Spleen (tissue), 11 donors: ENCODE measurements around the gene PELO. TPM values are rescaled to one million over a fixed set of nuclear protein-coding genes. Genes with fewer than 3 reads are reported as not detected.

Experiments
- DNase-seq: peaks from one replicate; pipeline ENCODE4 v3.0.0-alpha.2; 2020
- H3K27ac ChIP-seq, 8 donors: fragments of 200-600 bp; sonication (generic) in 7 of 8; 1 replicate in 4 of 8; 2 replicates in 4 of 8; pipeline versions ENCODE4 v1.5.0 to v1.8.0; 2016 to 2021; ENCODE audit warnings: inconsistent platforms in 4 of 8, mild to moderate bottlenecking in 4 of 8, moderate library complexity in 1 of 8
- H3K27me3 ChIP-seq, 7 donors: fragments of 200-600 bp; sonication (generic) in 6 of 7; replicated peaks in 1 of 7; 1 replicate in 4 of 7; 2 replicates in 3 of 7; pipeline versions ENCODE4 v1.5.0 to v1.8.0; 2016 to 2021; ENCODE audit warnings: inconsistent platforms in 3 of 7, mild to moderate bottlenecking in 1 of 7
- H3K36me3 ChIP-seq, 6 donors: fragments of 200-600 bp; sonication (generic) in 5 of 6; 1 replicate in 4 of 6; 2 replicates in 2 of 6; pipeline versions ENCODE4 v1.5.0 to v1.8.0; 2016 to 2021; ENCODE audit warnings: inconsistent platforms in 2 of 6
- H3K4me1 ChIP-seq, 6 donors: fragments of 200-600 bp; sonication (generic) in 5 of 6; 1 replicate in 3 of 6; 2 replicates in 3 of 6; pipeline versions ENCODE4 v1.5.0 to v1.8.0; 2016 to 2021; ENCODE audit warnings: inconsistent platforms in 3 of 6
- H3K4me3 ChIP-seq, 8 donors: fragments of 200-600 bp; sonication (generic) in 7 of 8; 1 replicate in 4 of 8; 2 replicates in 4 of 8; pipeline versions ENCODE4 v1.5.0 to v1.8.0; 2016 to 2021; ENCODE audit warnings: inconsistent platforms in 4 of 8, mild to moderate bottlenecking in 4 of 8, moderate library complexity in 2 of 8
- H3K9me3 ChIP-seq, 8 donors: fragments of 200-600 bp; sonication (generic) in 7 of 8; 1 replicate in 4 of 8; 2 replicates in 4 of 8; pipeline versions ENCODE4 v1.5.0 to v1.8.0; 2016 to 2021; ENCODE audit warnings: inconsistent platforms in 4 of 8
- POLR2A ChIP-seq, 3 donors: fragments of 450-650 bp; IDR thresholded peaks; one replicate each; pipeline ENCODE4 v1.5.1; 2017; ENCODE audit warnings: antibody characterized with exemption in 3 of 3, mild to moderate bottlenecking in 1 of 3
- POLR2AphosphoS5 ChIP-seq, 3 donors: sonication (generic); formaldehyde crosslinking; IDR thresholded peaks; one replicate each; pipeline ENCODE4 v1.5.1; 2017; ENCODE audit warnings: antibody characterized with exemption in 3 of 3
- WGBS, 5 donors: extraction: QIAGEN DNeasy Blood & Tissue Kit in 3 of 5; methylation state at CpG; one replicate each; pipeline versions ENCODE4 v1.1.5 to v1.1.7; 2013 to 2018; 5-methylcytosine and 5-hydroxymethylcytosine counted together
- intact Hi-C: fragments of 100-400 bp; cut with DNase I; formaldehyde crosslinking; loops from one replicate; pipeline ENCODE4 v1.15.0; 2023; ENCODE audit warnings: low total_unique reads
- polyA plus RNA-seq, 3 donors: library from polyadenylated mRNA; stranded (reverse); fragments of 200-250 nt; gene quantifications; one replicate each; pipeline ENCODE4 v1.2.1, GENCODE V29; 2013
- total RNA-seq, 7 donors: library from RNA; depleted of rRNA in 3 of 7; stranded (reverse); fragments of >200 nt in 3 of 7; fragmentation: NEBNext Ultra II Directional in 4 of 7; extraction: Animal tissue kit (Norgen Biotek cat#: 25700) in 4 of 7; gene quantifications; one replicate each; pipeline versions ENCODE4 v1.1.0 to v1.2.1, GENCODE V29; 2016 to 2021
- TF ChIP-seq, protein P1 (sequence below), 11 experiments: fragments of 200-600 bp in 7 of 11; fragments of 450-650 bp in 4 of 11; sonication (generic) in 4 of 11; IDR thresholded peaks in 8 of 11; conservative IDR thresholded peaks in 3 of 11; 1 replicate in 7 of 11; 2 replicates in 4 of 11; pipeline versions ENCODE4 v1.4.0 to v1.8.0; 2016 to 2021; ENCODE audit warnings: antibody characterized with exemption in 11 of 11, inconsistent platforms in 4 of 11, mild to moderate bottlenecking in 1 of 11
- donor health status: healthy with polysubstance abuse.
- donor health status: DM: no; HTN: no; CAD: no; lungs with moderate emphysema.
- donor health status: DM: no; HTN: no; CAD: no.
- donor health status: Bipolar disorder and iron deficiency.
- donor health status: healthy.
- donor health status: DM: no; HTN: no; CAD: no.
- donor health status: DM: yes; HTN: yes; CAD: no.

Gene PELO
- total and polyA plus RNA-seq, 10 donors = 10.4 to 169 (median 52.0) TPM

- Histone ChIP-seq H3K4me1 (peaks cover 4 to 95% (median 78%) of the 10 kb centered on the region in 6 donors), H3K27ac (peak overlapping the region in 7 of 8 donors; percentile 65 to 95 (median 94)), H3K9me3 (no peaks in the 10 kb centered on the region), H3K27me3 (no peaks in the 10 kb centered on the region), H3K36me3 (peaks cover 0 to 39% (median 0%) of the 10 kb centered on the region in 6 donors), H3K4me3 (peak overlapping the region; percentile 53 to 77 (median 65))
- intact Hi-C loops = loop anchor here (10.0 kb wide), 1 partner anchor 302 kb away; the partner anchor contains the start of gene MOCS2
- WGBS, 5 donors = 49 to 69% (median 64%) methylated on average over 2 of the region's 2 CpGs
- no peak for DNase-seq
- TF ChIP-seq POLR2AphosphoS5 (IDR thresholded peaks at IDR 0.05) (no peak), POLR2A (IDR thresholded peaks at IDR 0.05) (no peak)
- TF ChIP-seq, protein P1, sequence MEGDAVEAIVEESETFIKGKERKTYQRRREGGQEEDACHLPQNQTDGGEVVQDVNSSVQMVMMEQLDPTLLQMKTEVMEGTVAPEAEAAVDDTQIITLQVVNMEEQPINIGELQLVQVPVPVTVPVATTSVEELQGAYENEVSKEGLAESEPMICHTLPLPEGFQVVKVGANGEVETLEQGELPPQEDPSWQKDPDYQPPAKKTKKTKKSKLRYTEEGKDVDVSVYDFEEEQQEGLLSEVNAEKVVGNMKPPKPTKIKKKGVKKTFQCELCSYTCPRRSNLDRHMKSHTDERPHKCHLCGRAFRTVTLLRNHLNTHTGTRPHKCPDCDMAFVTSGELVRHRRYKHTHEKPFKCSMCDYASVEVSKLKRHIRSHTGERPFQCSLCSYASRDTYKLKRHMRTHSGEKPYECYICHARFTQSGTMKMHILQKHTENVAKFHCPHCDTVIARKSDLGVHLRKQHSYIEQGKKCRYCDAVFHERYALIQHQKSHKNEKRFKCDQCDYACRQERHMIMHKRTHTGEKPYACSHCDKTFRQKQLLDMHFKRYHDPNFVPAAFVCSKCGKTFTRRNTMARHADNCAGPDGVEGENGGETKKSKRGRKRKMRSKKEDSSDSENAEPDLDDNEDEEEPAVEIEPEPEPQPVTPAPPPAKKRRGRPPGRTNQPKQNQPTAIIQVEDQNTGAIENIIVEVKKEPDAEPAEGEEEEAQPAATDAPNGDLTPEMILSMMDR (IDR thresholded peaks at IDR 0.05 in 8 of 11, conservative IDR thresholded peaks at IDR 0.05 in 3 of 11) = no peak
Measured at GRCh38 chr5:52802272-52802973, 14.7 kb downstream of the PELO start.

DNA sequence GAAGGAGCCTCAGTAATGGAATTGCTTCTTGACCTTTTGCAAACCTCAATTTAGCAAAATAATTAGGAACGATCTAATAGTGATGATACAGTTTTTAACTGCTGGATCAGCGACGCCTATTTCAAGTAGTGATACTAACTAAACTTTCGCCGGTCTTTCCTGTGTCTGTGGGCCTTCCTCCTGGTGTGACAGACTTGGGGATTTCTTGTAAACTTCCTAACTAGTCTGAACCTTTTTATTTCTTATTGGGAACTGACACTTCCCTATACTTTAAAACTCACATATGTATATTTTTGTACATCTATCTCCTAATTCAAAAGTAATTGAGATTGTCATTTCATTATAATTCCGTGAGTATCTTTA is 15.2 kb downstream of the PELO start:
- Histone ChIP-seq H3K4me1 (peaks cover 4 to 95% (median 78%) of the 10 kb centered on the region in 6 donors), H3K9me3 (no peaks in the 10 kb centered on the region), H3K27me3 (no peaks in the 10 kb centered on the region), H3K4me3 (peak overlapping the region in 7 of 8 donors; percentile 12 to 77 (median 65)), H3K27ac (peak overlapping the region in 7 of 8 donors; percentile 65 to 94 (median 92)), H3K36me3 (peaks cover 0 to 39% (median 0%) of the 10 kb centered on the region in 6 donors)
- no peak for TF ChIP-seq POLR2A (IDR thresholded peaks at IDR 0.05)
- TF ChIP-seq, protein P1 (IDR thresholded peaks at IDR 0.05 in 8 of 11, conservative IDR thresholded peaks at IDR 0.05 in 3 of 11) = no peak
- no peak for TF ChIP-seq POLR2AphosphoS5 (IDR thresholded peaks at IDR 0.05)
- 40 to 65% (median 56%) methylated on average over 6 of the region's 6 CpGs for WGBS, 5 donors
- intact Hi-C loops = loop anchor here (10.0 kb wide), 1 partner anchor 302 kb away; the partner anchor contains the start of gene MOCS2
- no peak for DNase-seq

- H3K9me3 ChIP-seq = no peaks in the 10 kb centered on the region
- peak overlapping the region in 7 of 8 donors; percentile 65 to 94 (median 92) for H3K27ac ChIP-seq
- TF ChIP-seq, protein P1 (IDR thresholded peaks at IDR 0.05 in 8 of 11, conservative IDR thresholded peaks at IDR 0.05 in 3 of 11) = no peak
- TF ChIP-seq POLR2A (IDR thresholded peaks at IDR 0.05) (no peak), POLR2AphosphoS5 (IDR thresholded peaks at IDR 0.05) (no peak)
- DNase-seq = no peak
- H3K36me3 ChIP-seq = peaks cover 0 to 39% (median 0%) of the 10 kb centered on the region in 6 donors
- peak overlapping the region in 5 of 8 donors; percentile 13 to 77 (median 67) for H3K4me3 ChIP-seq
- peaks cover 4 to 95% (median 72%) of the 10 kb centered on the region in 6 donors for H3K4me1 ChIP-seq
- WGBS, 5 donors = 50 to 70% (median 56%) methylated on average over 2 of the region's 2 CpGs
- no peaks in the 10 kb centered on the region for H3K27me3 ChIP-seq
- intact Hi-C loops = loop anchor here (10.0 kb wide), 1 partner anchor 300 kb away; the partner anchor contains the start of gene MOCS2
Measured at GRCh38 chr5:52804387-52804791, 16.7 kb downstream of the PELO start.

DNA sequence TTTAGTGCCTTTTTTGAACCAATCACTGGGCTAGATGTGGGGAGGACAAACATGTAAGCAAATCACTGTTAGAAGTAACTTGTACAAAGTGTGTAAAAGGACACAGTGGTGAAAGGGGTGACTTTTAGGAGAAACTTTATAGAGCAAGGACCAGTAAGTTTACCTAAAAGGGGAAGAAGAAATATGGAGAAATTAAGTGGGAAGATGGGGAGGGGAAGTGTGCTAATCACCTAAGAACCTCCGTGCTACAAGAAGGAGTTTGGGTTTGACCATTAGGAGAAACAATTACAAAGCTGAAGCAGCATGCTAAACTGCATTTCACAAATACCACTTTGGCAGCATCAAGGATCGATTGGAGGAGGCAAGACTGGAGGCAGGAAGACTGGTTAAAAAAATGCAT is 17.3 kb downstream of the PELO start:
- Histone ChIP-seq H3K27ac (peak overlapping the region in 7 of 8 donors; percentile 65 to 94 (median 92)), H3K4me1 (peaks cover 4 to 95% (median 72%) of the 10 kb centered on the region in 6 donors), H3K4me3 (peak overlapping the region in 4 of 8 donors; percentile 7 to 77 (median 66)), H3K36me3 (peaks cover 0 to 39% (median 0%) of the 10 kb centered on the region in 6 donors), H3K27me3 (no peaks in the 10 kb centered on the region), H3K9me3 (no peaks in the 10 kb centered on the region)
- DNase-seq = no peak
- intact Hi-C loops = loop anchor here (10.0 kb wide), 1 partner anchor 300 kb away; the partner anchor contains the start of gene MOCS2
- no peak for TF ChIP-seq POLR2A (IDR thresholded peaks at IDR 0.05)
- TF ChIP-seq, protein P1 (IDR thresholded peaks at IDR 0.05 in 8 of 11, conservative IDR thresholded peaks at IDR 0.05 in 3 of 11) = no peak
- no peak for TF ChIP-seq POLR2AphosphoS5 (IDR thresholded peaks at IDR 0.05)
- WGBS, 5 donors = 24 to 51% (median 40%) methylated on average over 2 of the region's 2 CpGs
